Inflammatory macrophage treated with lipopolysaccharide for 1 hour (primary cell): ENCODE data around the gene LARGE1.
A peak's percentile ranks its signal among the peaks of the same experiment; 100 is the strongest.

Experiments
- DNase-seq, 2 donors: peaks; one replicate each; pipeline ENCODE4 v3.0.0-alpha.2; 2020 to 2022

LARGE1 gene

GRCh38 chr22:33920197-33920540 lies at the start of gene LARGE1:
LARGE1 (minus strand) TSS chr22:33920476.
- no peak for DNase-seq

- DNase-seq, result no peak
Measured at GRCh38 chr22:33969045-33969444, 48.8 kb upstream of the LARGE1 start.

- no peak for DNase-seq
Measured at GRCh38 chr22:33964121-33964520, 43.8 kb upstream of the LARGE1 start.

- no peak for DNase-seq
Measured at GRCh38 chr22:33962409-33962808, 42.1 kb upstream of the LARGE1 start.

- DNase-seq, result no peak
Measured at GRCh38 chr22:33958741-33959140, 38.5 kb upstream of the LARGE1 start.

GRCh38 chr22:33957086-33957485 lies 36.8 kb upstream of the LARGE1 start:
- DNase-seq, result no peak

- no peak for DNase-seq
Measured at GRCh38 chr22:33952776-33953175, 32.5 kb upstream of the LARGE1 start.

GRCh38 chr22:33940741-33941140 lies 20.5 kb upstream of the LARGE1 start:
- DNase-seq, result no peak

- DNase-seq, result no peak
Measured at GRCh38 chr22:33932997-33933396, 12.7 kb upstream of the LARGE1 start.

GRCh38 chr22:33931406-33931805 lies 11.1 kb upstream of the LARGE1 start:
- no peak for DNase-seq

- DNase-seq, result no peak
Measured at GRCh38 chr22:33927752-33928151, 7.5 kb upstream of the LARGE1 start.

- no peak for DNase-seq
Measured at GRCh38 chr22:33925194-33925593, 4.9 kb upstream of the LARGE1 start.

- peak; percentile 28 to 63 for DNase-seq
Measured at GRCh38 chr22:33923660-33924246, 3.5 kb upstream of the LARGE1 start.

- no peak for DNase-seq
Measured at GRCh38 chr22:33923033-33923432, 2.8 kb upstream of the LARGE1 start.

- DNase-seq, result no peak
Measured at GRCh38 chr22:33922349-33922681, 2.0 kb upstream of the LARGE1 start.

GRCh38 chr22:33921525-33922348 lies 1.5 kb upstream of the LARGE1 start:
- DNase-seq, result no peak

- peak; percentile 82 to 95 for DNase-seq
Measured at GRCh38 chr22:33920927-33921524, 750 bp upstream of the LARGE1 start.

GRCh38 chr22:33919391-33920196 lies 682 bp downstream of the LARGE1 start:
- DNase-seq, result no peak

GRCh38 chr22:33918676-33919365 lies 1.5 kb downstream of the LARGE1 start:
- no peak for DNase-seq

GRCh38 chr22:33917744-33918406 lies 2.4 kb downstream of the LARGE1 start:
- DNase-seq, result no peak

GRCh38 chr22:33914699-33915098 lies 5.6 kb downstream of the LARGE1 start:
- no peak for DNase-seq

GRCh38 chr22:33914131-33914530 lies 6.1 kb downstream of the LARGE1 start:
- DNase-seq, result no peak
